Brain microvascular endothelial cell (primary cell): ENCODE results near the gene PPP3CA.
A peak's percentile ranks its signal among the peaks of the same experiment; 100 is the strongest.

ENCODE experiments used
- DNase-seq: peaks from one replicate; pipeline ENCODE4 v3.0.0-alpha.2; 2020
- H3K27ac ChIP-seq: fragments of 250-450 bp; sonication (Bioruptor Pico); 2 replicates; pipeline ENCODE4 v1.5.1; 2020; ENCODE audit warnings: mild to moderate bottlenecking, moderate library complexity
- H3K27me3 ChIP-seq: fragments of 250-450 bp; sonication (Bioruptor Pico); replicated peaks from 2 replicates; pipeline ENCODE4 v1.5.1; 2020; ENCODE audit warnings: mild to moderate bottlenecking
- H3K36me3 ChIP-seq: fragments of 250-450 bp; sonication (Bioruptor Pico); replicated peaks from 2 replicates; pipeline ENCODE4 v1.5.1; 2020; ENCODE audit warnings: mild to moderate bottlenecking
- H3K4me3 ChIP-seq: 2 replicates; pipeline ENCODE4 v1.5.1; 2011; ENCODE audit warnings: low read depth, mild to moderate bottlenecking, control low read depth, low read length, moderate library complexity
- in situ Hi-C: cut with HindIII; loops from 2 replicates; pipeline ENCODE4 v1.10.0; 2017; ENCODE audit warnings: low sequenced_read_pairs, low pct_ligation_motif_present
- TF ChIP-seq, protein P1 (sequence below): IDR thresholded peaks from 2 replicates; pipeline ENCODE4 v1.5.1; 2011; ENCODE audit warnings: low read depth, mild to moderate bottlenecking, moderate library complexity, low read length, control low read depth, inconsistent platforms; ENCODE audit errors: missing control alignments

The PPP3CA gene

DNA sequence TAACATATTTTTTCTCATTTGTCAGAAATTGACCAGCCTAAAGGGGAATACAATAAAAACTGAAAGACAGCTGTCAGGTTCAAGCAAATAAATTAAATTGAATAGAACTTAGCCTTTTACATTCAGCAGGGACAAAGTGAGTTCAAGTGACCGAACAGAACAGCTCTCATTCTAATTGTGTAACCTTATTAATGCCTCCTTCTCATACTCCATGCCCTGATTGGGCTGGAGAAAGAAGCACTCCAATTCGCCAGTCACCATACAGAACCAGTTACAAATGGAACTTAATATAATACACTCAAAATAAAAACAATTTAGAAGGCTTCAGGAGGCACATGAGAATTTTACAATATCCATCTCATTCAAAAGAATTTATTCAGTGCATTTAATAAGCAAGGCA lies 8.0 kb downstream of the PPP3CA start:
- Histone ChIP-seq H3K27ac (no peak overlapping the region), H3K36me3 (no peaks in the 10 kb centered on the region), H3K4me3 (no peak overlapping the region), H3K27me3 (no peaks in the 10 kb centered on the region)
- DNase-seq = no peak
- TF ChIP-seq, protein P1, sequence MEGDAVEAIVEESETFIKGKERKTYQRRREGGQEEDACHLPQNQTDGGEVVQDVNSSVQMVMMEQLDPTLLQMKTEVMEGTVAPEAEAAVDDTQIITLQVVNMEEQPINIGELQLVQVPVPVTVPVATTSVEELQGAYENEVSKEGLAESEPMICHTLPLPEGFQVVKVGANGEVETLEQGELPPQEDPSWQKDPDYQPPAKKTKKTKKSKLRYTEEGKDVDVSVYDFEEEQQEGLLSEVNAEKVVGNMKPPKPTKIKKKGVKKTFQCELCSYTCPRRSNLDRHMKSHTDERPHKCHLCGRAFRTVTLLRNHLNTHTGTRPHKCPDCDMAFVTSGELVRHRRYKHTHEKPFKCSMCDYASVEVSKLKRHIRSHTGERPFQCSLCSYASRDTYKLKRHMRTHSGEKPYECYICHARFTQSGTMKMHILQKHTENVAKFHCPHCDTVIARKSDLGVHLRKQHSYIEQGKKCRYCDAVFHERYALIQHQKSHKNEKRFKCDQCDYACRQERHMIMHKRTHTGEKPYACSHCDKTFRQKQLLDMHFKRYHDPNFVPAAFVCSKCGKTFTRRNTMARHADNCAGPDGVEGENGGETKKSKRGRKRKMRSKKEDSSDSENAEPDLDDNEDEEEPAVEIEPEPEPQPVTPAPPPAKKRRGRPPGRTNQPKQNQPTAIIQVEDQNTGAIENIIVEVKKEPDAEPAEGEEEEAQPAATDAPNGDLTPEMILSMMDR = no peak
- in situ Hi-C loops = no loop called here

DNA sequence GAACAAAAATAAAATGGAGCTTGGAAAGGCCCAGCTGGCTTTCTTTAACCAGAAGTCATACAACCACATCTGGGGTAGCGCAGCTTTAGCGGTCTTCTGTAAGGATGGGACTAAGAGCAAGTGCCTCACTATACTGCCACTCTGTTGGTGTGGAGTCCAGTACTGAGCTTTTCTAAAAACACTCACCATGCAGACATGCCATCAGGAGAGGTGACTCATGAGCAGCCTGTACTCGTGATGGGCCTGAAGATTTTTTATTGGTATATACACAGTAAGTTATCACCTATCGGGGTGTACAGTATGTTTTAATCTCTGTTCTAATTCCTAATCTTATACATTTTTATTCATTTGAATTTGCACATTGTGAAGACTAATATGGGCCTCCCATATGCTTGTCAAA lies 9.6 kb downstream of the PPP3CA start:
- no peaks in the 10 kb centered on the region for H3K27me3 ChIP-seq
- TF ChIP-seq, protein P1 = no peak
- H3K27ac ChIP-seq = no peak overlapping the region
- DNase-seq = peak; percentile 60
- in situ Hi-C loops = no loop called here
- no peaks in the 10 kb centered on the region for H3K36me3 ChIP-seq
- no peak overlapping the region for H3K4me3 ChIP-seq

DNA sequence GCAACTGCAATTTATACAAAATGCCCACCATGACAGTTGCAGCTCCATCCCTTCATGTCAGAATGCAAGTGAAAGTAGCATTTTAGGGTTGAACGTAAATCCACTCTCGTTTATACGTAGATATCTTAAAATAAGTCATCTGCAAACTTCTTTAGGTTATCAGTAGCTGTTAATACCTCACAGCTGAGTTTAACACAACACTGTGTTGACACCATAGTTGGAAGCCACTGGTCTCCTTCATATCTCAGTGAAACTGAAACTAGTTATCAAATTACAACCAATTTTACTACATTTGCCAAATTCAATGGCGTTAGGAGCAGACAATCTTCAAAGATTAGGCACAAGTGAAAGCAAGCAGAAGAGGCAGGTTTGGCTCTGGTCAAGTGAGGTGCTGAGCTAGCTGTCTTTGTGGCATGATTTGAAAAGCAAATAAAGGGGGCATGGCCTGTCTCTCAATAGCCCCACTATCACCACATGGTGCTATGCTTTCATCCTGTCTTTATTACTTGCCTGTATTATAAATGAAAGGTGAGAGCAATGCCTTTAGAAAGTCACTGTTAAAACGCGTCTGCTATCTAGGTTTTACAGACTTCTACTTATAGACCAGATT lies 12.3 kb downstream of the PPP3CA start:
- no peak for DNase-seq
- H3K27ac ChIP-seq = no peak overlapping the region
- no peaks in the 10 kb centered on the region for H3K27me3 ChIP-seq
- H3K36me3 ChIP-seq = no peaks in the 10 kb centered on the region
- in situ Hi-C loops = no loop called here
- TF ChIP-seq, protein P1 = no peak
- H3K4me3 ChIP-seq = no peak overlapping the region

DNA sequence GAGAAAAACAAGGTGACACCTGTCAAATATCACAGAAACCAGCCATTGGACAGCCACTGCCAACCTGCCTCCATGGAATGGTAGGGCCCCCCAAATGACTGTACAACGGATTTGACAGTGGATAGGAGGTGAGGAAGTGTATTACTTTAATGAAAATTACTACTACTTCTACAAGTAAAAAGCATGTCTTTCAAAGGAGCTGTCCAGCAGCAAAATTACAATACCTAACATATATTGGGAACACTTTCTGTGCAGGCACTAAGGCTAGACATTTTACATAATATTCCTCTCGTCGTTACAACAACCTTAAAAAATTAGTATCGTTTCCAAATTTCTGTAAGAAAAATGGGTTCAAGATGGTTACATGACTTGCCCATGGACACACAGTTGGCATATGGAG lies 14.9 kb downstream of the PPP3CA start:
- in situ Hi-C loops = no loop called here
- no peak for DNase-seq
- Histone ChIP-seq H3K36me3 (no peaks in the 10 kb centered on the region), H3K27ac (no peak overlapping the region), H3K27me3 (no peaks in the 10 kb centered on the region), H3K4me3 (no peak overlapping the region)
- TF ChIP-seq, protein P1 = no peak

DNA sequence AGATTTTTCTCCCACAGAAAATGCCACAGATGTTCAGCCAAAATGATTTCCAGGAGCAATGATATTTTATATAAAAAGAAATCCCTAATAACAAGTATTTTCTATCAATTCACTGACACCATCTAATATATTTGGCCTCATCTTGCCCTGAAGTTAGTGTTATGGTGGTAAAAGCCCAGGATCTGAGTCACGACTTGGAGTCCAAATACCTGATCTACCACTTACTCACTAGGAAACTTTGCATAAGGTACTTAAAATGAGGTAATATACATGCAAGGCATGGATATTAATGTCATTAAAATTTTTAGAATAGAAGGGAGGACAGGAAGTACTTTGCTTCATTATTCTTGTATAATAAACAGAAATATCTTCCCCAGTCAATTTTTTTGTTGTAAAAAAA lies 16.3 kb downstream of the PPP3CA start:
- Histone ChIP-seq H3K36me3 (no peaks in the 10 kb centered on the region), H3K27ac (no peak overlapping the region), H3K4me3 (no peak overlapping the region), H3K27me3 (no peaks in the 10 kb centered on the region)
- TF ChIP-seq, protein P1 = no peak
- no peak for DNase-seq
- in situ Hi-C loops = no loop called here

DNA sequence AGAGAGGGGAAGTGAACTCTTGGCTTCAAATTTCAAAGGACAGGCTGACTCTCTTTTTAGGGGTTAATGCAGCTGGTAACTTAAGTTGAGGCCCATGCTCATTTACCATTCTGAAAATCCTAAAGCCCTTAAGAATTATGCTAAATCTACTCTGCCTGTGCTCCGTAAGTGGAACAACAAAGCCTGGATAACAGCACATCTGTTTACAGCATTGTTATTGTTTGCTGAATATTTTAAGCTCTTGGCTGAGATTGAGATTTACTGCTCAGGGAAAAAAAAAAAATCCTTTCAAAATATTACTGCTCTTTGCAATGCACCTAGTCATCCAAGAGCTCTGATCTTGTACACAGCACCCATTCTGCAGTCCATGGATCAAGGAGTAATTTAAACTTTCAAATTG lies 17.7 kb downstream of the PPP3CA start:
- no peaks in the 10 kb centered on the region for H3K36me3 ChIP-seq
- in situ Hi-C loops = no loop called here
- H3K27me3 ChIP-seq = no peaks in the 10 kb centered on the region
- TF ChIP-seq, protein P1 = no peak
- H3K27ac ChIP-seq = no peak overlapping the region
- no peak overlapping the region for H3K4me3 ChIP-seq
- no peak for DNase-seq
